ENCODE measurements around the gene SCAF8.

Gene SCAF8

DNA sequence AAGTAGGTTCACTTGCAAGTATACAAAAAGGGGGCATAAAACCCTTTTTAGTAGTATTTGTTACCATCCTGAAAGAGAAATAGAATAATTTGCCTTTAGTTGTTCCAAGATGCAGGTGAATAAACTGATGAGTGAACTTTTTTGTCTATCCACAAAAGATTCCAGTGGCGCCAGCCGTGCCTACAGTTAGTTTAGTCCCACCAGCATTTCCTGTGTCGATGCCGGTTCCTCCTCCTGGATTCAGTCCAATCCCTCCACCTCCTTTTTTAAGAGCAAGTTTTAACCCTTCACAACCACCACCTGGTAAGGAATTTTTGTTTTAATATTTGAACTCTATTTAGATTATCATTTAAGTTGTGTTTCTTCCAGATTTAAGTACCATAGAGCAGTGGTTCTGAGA lies 90.9 kb downstream of the SCAF8 start:
- TF ChIP-seq, protein P1, sequence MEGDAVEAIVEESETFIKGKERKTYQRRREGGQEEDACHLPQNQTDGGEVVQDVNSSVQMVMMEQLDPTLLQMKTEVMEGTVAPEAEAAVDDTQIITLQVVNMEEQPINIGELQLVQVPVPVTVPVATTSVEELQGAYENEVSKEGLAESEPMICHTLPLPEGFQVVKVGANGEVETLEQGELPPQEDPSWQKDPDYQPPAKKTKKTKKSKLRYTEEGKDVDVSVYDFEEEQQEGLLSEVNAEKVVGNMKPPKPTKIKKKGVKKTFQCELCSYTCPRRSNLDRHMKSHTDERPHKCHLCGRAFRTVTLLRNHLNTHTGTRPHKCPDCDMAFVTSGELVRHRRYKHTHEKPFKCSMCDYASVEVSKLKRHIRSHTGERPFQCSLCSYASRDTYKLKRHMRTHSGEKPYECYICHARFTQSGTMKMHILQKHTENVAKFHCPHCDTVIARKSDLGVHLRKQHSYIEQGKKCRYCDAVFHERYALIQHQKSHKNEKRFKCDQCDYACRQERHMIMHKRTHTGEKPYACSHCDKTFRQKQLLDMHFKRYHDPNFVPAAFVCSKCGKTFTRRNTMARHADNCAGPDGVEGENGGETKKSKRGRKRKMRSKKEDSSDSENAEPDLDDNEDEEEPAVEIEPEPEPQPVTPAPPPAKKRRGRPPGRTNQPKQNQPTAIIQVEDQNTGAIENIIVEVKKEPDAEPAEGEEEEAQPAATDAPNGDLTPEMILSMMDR (IDR thresholded peaks at IDR 0.05; ENCODE audit: low read depth, low read length): no peak
- no peak overlapping the region for H3K4me3 ChIP-seq (ENCODE audit: low read depth, low read length)
- DNase-seq (ENCODE audit: low read depth, low spot score): peak; percentile 16
- in situ Hi-C loops (cut with HindIII; ENCODE audit: low sequenced_read_pairs): no loop called here

DNA sequence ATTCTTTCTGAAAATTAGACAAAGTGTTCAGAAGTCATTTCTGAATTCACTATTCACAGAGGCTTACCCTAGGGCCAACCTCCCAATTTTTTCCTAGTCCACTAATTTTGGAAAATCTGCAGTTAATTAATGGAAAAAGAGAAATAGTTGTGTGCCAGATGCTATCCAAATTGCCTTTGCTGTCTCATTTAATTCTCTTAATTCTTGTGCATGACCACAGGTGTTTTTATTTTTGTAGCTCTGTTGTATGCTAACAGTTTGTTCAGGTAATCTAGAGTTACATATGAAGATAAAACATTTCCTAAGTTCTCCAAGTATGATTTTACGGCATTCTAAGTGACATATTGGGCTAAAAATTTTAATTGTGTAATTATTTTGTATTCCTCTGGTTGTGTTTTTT lies 96.8 kb downstream of the SCAF8 start:
- no peak for DNase-seq (ENCODE audit: low read depth, low spot score)
- H3K4me3 ChIP-seq (ENCODE audit: low read depth, low read length): no peak overlapping the region
- TF ChIP-seq, protein P1 (IDR thresholded peaks at IDR 0.05; ENCODE audit: low read depth, low read length): no peak
- in situ Hi-C loops (cut with HindIII; ENCODE audit: low sequenced_read_pairs): no loop called here

DNA sequence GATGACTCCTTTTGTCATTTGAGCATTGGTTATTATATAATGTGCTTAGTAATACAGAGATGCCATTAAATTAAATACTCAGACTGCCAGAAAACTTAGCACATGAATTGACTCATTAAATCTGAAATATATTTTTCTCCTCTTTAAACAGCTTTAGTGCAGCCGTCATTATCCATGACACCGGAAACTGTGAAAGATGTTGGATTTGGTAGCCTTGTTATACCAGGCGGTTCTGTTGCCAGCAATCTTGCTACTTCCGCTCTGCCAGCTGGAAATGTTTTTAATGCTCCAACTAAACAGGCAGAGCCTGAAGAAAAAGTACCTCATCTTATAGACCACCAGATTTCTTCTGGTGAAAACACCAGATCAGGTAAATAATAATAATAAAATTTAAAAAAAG lies 97.6 kb downstream of the SCAF8 start:
- no peak overlapping the region for H3K4me3 ChIP-seq (ENCODE audit: low read depth, low read length)
- DNase-seq (ENCODE audit: low read depth, low spot score): no peak
- in situ Hi-C loops (cut with HindIII; ENCODE audit: low sequenced_read_pairs): no loop called here
- TF ChIP-seq, protein P1 (IDR thresholded peaks at IDR 0.05; ENCODE audit: low read depth, low read length): no peak

DNA sequence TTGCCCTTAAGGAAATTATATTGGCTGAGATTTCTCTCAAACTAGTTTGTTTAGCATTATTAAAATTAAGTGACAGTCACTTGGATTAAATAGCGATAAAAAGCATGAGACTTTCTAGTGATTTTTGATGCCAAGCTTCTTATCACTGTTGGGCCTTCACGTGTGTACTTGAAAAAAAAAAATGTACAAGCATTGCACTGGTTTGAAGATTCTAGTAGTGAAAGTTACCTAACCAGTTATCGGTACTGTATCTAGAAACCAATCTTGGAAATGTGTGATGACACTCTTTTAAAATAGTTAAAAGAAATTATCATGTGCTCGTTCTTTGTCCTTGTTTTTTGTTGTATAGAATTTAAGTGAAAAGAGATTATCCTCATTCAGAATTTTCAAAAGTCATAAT lies 102.1 kb downstream of the SCAF8 start:
- DNase-seq (ENCODE audit: low read depth, low spot score): no peak
- TF ChIP-seq, protein P1 (IDR thresholded peaks at IDR 0.05; ENCODE audit: low read depth, low read length): no peak
- H3K4me3 ChIP-seq (ENCODE audit: low read depth, low read length): no peak overlapping the region
- in situ Hi-C loops (cut with HindIII; ENCODE audit: low sequenced_read_pairs): no loop called here

DNA sequence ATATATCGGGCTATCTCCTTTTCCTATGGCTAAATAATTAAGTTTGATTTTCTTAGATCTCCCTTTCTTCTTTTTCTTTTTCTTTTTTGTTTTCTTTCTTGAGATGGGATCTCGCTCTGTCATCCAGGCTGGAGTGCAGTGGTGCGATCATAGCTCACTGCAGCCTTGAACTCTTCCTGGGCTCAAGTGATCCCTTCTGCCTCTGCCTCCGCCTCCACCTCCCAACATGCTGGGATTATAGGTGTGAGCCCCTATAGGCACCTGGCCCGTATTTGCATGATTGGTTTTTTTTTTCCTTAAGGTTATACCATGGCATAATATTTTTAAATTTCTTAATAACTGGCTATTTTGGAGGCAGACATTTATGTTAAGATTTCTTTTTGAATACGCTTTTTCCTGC lies 106.3 kb downstream of the SCAF8 start:
- TF ChIP-seq, protein P1 (IDR thresholded peaks at IDR 0.05; ENCODE audit: low read depth, low read length): no peak
- no peak overlapping the region for H3K4me3 ChIP-seq (ENCODE audit: low read depth, low read length)
- in situ Hi-C loops (cut with HindIII; ENCODE audit: low sequenced_read_pairs): no loop called here

DNA sequence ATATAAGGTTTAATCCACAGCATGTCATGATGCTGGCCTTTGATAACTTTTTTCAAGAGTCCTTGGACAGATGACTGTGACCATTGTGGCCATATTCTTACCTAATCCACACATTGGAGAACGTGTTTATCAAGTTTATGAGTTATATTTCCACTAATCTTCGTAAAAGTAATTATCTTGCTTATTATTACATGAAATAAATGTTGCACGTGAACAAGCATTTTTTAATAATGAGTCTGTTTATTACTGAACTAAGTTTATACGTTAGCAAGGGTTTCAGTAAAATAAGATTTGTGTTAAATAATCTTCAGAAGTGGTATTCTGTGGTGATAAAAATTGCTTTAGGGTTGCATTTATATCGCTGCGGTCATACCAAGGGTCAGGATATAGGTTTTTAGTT lies 107.1 kb downstream of the SCAF8 start:
- DNase-seq (ENCODE audit: low read depth, low spot score): no peak
- in situ Hi-C loops (cut with HindIII; ENCODE audit: low sequenced_read_pairs): no loop called here
- TF ChIP-seq, protein P1 (IDR thresholded peaks at IDR 0.05; ENCODE audit: low read depth, low read length): no peak
- H3K4me3 ChIP-seq (ENCODE audit: low read depth, low read length): no peak overlapping the region

More for the DNA sequence above, 106.3 kb downstream of the SCAF8 start:
- no peak for DNase-seq (ENCODE audit: low read depth, low spot score)

DNA sequence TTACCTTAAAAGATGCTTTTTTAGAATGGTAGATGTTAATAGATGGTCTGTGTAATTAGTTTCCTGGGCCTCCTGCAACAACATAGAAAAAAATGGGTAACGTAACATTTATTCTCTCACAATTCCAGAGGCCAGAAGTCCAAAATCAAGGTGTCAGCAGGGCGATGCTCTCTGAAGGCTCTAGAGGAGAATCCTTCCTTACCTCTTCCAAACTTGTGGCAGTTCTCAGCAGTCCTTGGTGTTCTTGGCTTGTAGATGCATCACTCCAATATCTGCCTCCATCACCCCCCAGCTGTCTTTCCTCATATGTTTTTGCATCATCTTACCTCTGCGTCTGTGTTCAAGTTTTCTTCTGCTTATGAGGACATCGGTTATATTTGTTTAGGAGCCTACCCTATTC lies 107.9 kb downstream of the SCAF8 start:
- in situ Hi-C loops (cut with HindIII; ENCODE audit: low sequenced_read_pairs): no loop called here
- TF ChIP-seq, protein P1 (IDR thresholded peaks at IDR 0.05; ENCODE audit: low read depth, low read length): no peak

More for the DNA sequence above, 107.9 kb downstream of the SCAF8 start:
- H3K4me3 ChIP-seq (ENCODE audit: low read depth, low read length): no peak overlapping the region
- DNase-seq (ENCODE audit: low read depth, low spot score): no peak

Measured in astrocyte of the spinal cord (primary cell).